LNCaP clone FGC (cell line): Measurements from ENCODE around the gene PPAT.

ENCODE experiments used
- DNase-seq: peaks from one replicate; pipeline ENCODE4 v3.0.0-alpha.2; 2011; ENCODE audit warnings: low read depth
- H3K4me3 ChIP-seq: 2 replicates; pipeline ENCODE4 v1.5.1; 2011; ENCODE audit warnings: mild to moderate bottlenecking, low read depth, low read length, control low read depth
- CTCF ChIP-seq: IDR thresholded peaks from 2 replicates; pipeline ENCODE4 v1.5.1; 2012; ENCODE audit warnings: mild to moderate bottlenecking; ENCODE audit not compliant: control insufficient read depth, insufficient read depth; ENCODE audit errors: extremely low read depth

Gene PPAT

GRCh38 chr4:56388306-56388705, 47.1 kb downstream of the PPAT start:
- H3K4me3 ChIP-seq: peak overlapping the region; percentile 89
- DNase-seq: no peak

GRCh38 chr4:56387023-56388001, 48.1 kb downstream of the PPAT start, which contains the start of gene AASDH:
Gene AASDH (minus strand): TSS chr4:56387491. CDS start chr4:56384299, 3,192 bp downstream.
- DNase-seq: peak; percentile 91
- peak within 1 kb of the TSS; percentile 89 for H3K4me3 ChIP-seq
- TF ChIP-seq CTCF: no peak

More at GRCh38 chr4:56388306-56388705, 47.1 kb downstream of the PPAT start:
- TF ChIP-seq CTCF: no peak

GRCh38 chr4:56386091-56386490, 49.3 kb downstream of the PPAT start:
- H3K4me3 ChIP-seq: peak overlapping the region; percentile 89
- TF ChIP-seq CTCF: no peak
- no peak for DNase-seq

GRCh38 chr4:56375458-56375857, 60.0 kb downstream of the PPAT start:
- no peak for TF ChIP-seq CTCF
- H3K4me3 ChIP-seq: no peak overlapping the region
- DNase-seq: no peak

GRCh38 chr4:56374956-56375355, 60.5 kb downstream of the PPAT start:
- no peak overlapping the region for H3K4me3 ChIP-seq
- DNase-seq: no peak
- TF ChIP-seq CTCF: no peak

- DNase-seq: no peak
- H3K4me3 ChIP-seq: no peak overlapping the region
- TF ChIP-seq CTCF: no peak
These were observed 62.6 kb downstream of the PPAT start for GRCh38 chr4:56372774-56373173.
